ENCODE measurements around the gene PEPD.

GRCh38 chr19:33344573-33344925 lies 177.0 kb downstream of the PEPD start:
- TF ChIP-seq, protein P1, sequence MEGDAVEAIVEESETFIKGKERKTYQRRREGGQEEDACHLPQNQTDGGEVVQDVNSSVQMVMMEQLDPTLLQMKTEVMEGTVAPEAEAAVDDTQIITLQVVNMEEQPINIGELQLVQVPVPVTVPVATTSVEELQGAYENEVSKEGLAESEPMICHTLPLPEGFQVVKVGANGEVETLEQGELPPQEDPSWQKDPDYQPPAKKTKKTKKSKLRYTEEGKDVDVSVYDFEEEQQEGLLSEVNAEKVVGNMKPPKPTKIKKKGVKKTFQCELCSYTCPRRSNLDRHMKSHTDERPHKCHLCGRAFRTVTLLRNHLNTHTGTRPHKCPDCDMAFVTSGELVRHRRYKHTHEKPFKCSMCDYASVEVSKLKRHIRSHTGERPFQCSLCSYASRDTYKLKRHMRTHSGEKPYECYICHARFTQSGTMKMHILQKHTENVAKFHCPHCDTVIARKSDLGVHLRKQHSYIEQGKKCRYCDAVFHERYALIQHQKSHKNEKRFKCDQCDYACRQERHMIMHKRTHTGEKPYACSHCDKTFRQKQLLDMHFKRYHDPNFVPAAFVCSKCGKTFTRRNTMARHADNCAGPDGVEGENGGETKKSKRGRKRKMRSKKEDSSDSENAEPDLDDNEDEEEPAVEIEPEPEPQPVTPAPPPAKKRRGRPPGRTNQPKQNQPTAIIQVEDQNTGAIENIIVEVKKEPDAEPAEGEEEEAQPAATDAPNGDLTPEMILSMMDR (IDR thresholded peaks at IDR 0.05), result no peak
- no peak for TF ChIP-seq EP300 (IDR thresholded peaks at IDR 0.05; ENCODE audit: low read depth)
- no peak for TF ChIP-seq POLR2AphosphoS5 (IDR thresholded peaks at IDR 0.05)

Data from transverse colon (tissue), 4 donors.